Caco-2 (cell line): ENCODE results near the gene AGTPBP1. TPM values are rescaled to one million over a fixed set of nuclear protein-coding genes. Genes with fewer than 3 reads are reported as not detected.
"Not testable (repeated sequence)": the region's sequence is repeated elsewhere in the genome, so short reads cannot be mapped to it uniquely, and the experiment has no call there.

Experiments
- Bru-seq: library from RNA; stranded (reverse); fragments of 400-500 nt; gene quantifications from one replicate; lab custom pipeline; 2021; lab: Mats Ljungman, UMichigan
- BruChase-seq, 2 experiments: library from RNA; stranded (reverse); fragments of 400-500 nt; gene quantifications; one replicate each; lab custom pipeline; 2021; lab: Mats Ljungman, UMichigan
- BruUV-seq: library from RNA; stranded (reverse); fragments of 400-500 nt; replicated peaks from 2 replicates; lab custom pipeline; 2021; lab: Mats Ljungman, UMichigan
- CTCF ChIA-PET: fragments of 300-600 bp; sonication (Branson Sonifier 250); formaldehyde crosslinking; loops from one replicate; lab custom pipeline; 2022; ENCODE audit warnings: antibody characterized with exemption; lab: Charles Lee
- POLR2A ChIA-PET: fragments of 300-600 bp; sonication (Branson Sonifier 250); formaldehyde crosslinking; loops from one replicate; lab custom pipeline; 2022; ENCODE audit warnings: antibody characterized with exemption; lab: Charles Lee
- DNase-seq, 2 experiments: peaks; one replicate each; pipeline versions ENCODE4 v3.0.0 to v3.0.0-alpha.2; 2020 to 2022
- H3K27me3 ChIP-seq: replicated peaks from 2 replicates; pipeline ENCODE4 v1.6.0; 2011; ENCODE audit warnings: low read length; ENCODE audit not compliant: control insufficient read depth, insufficient read depth
- H3K36me3 ChIP-seq: 2 replicates; pipeline ENCODE4 v1.5.1; 2011; ENCODE audit warnings: low read length; ENCODE audit not compliant: control insufficient read depth, insufficient read depth
- H3K4me1 ChIP-seq: fragments of 250-450 bp; sonication (Bioruptor Pico); 2 replicates; pipeline ENCODE4 v1.5.1; 2020; ENCODE audit warnings: mild to moderate bottlenecking
- H3K4me3 ChIP-seq: 2 replicates; pipeline ENCODE4 v1.5.1; 2011; ENCODE audit warnings: low read depth, mild to moderate bottlenecking, control low read depth, low read length
- H3K9me3 ChIP-seq: fragments of 250-450 bp; sonication (Bioruptor Pico); 2 replicates; pipeline ENCODE4 v1.5.1; 2020; ENCODE audit warnings: mild to moderate bottlenecking, moderate library complexity
- H3K27ac Mint-ChIP-seq: one replicate; pipeline ENCODE4 v1.8.0; 2022; ENCODE audit warnings: mixed read lengths; ENCODE audit not compliant: unreplicated experiment
- H3K27me3 Mint-ChIP-seq: one replicate; pipeline ENCODE4 v1.8.0; 2022; ENCODE audit warnings: mixed read lengths; ENCODE audit not compliant: insufficient read depth, unreplicated experiment
- H3K36me3 Mint-ChIP-seq: one replicate; pipeline ENCODE4 v1.8.0; 2022; ENCODE audit warnings: mild to moderate bottlenecking, mixed read lengths; ENCODE audit not compliant: insufficient read depth, unreplicated experiment
- H3K4me1 Mint-ChIP-seq: one replicate; pipeline ENCODE4 v1.8.0; 2022; ENCODE audit warnings: low read depth, mixed read lengths; ENCODE audit not compliant: unreplicated experiment
- H3K4me3 Mint-ChIP-seq: one replicate; pipeline ENCODE4 v1.8.0; 2022; ENCODE audit warnings: mild to moderate bottlenecking, moderate library complexity, mixed read lengths; ENCODE audit not compliant: unreplicated experiment
- H3K9me3 Mint-ChIP-seq: one replicate; pipeline ENCODE4 v1.8.0; 2022; ENCODE audit warnings: mixed read lengths; ENCODE audit not compliant: unreplicated experiment
- intact Hi-C: fragments of 100-400 bp; cut with micrococcal nuclease; formaldehyde crosslinking; loops from one replicate; pipeline ENCODE4 v1.10.0; 2022; ENCODE audit not compliant: unreplicated experiment
- long read RNA-seq: library from polyadenylated mRNA; stranded (forward); transcript quantifications from one replicate; pipeline ENCODE4 v2.0.0, GENCODE V29; 2022
- total RNA-seq: library from RNA; stranded (reverse); gene quantifications from 2 replicates; pipeline ENCODE4 v1.2.3, GENCODE V29; 2022
- TF ChIP-seq, protein P1 (sequence below), 2 experiments: fragments of 200-600 bp in 1 of 2; IDR thresholded peaks; 1 replicate in 1 of 2; 2 replicates in 1 of 2; pipeline versions ENCODE4 v1.5.1 to v1.8.0; 2011 to 2022; ENCODE audit warnings: antibody characterized with exemption in 1 of 2, control low read depth in 1 of 2, inconsistent platforms in 1 of 2, low read depth in 1 of 2, low read length in 1 of 2, mild to moderate bottlenecking in 1 of 2, moderate library complexity in 1 of 2; ENCODE audit not compliant: insufficient read depth in 1 of 2, severe bottlenecking in 1 of 2, unreplicated experiment in 1 of 2

AGTPBP1 gene, protein sequence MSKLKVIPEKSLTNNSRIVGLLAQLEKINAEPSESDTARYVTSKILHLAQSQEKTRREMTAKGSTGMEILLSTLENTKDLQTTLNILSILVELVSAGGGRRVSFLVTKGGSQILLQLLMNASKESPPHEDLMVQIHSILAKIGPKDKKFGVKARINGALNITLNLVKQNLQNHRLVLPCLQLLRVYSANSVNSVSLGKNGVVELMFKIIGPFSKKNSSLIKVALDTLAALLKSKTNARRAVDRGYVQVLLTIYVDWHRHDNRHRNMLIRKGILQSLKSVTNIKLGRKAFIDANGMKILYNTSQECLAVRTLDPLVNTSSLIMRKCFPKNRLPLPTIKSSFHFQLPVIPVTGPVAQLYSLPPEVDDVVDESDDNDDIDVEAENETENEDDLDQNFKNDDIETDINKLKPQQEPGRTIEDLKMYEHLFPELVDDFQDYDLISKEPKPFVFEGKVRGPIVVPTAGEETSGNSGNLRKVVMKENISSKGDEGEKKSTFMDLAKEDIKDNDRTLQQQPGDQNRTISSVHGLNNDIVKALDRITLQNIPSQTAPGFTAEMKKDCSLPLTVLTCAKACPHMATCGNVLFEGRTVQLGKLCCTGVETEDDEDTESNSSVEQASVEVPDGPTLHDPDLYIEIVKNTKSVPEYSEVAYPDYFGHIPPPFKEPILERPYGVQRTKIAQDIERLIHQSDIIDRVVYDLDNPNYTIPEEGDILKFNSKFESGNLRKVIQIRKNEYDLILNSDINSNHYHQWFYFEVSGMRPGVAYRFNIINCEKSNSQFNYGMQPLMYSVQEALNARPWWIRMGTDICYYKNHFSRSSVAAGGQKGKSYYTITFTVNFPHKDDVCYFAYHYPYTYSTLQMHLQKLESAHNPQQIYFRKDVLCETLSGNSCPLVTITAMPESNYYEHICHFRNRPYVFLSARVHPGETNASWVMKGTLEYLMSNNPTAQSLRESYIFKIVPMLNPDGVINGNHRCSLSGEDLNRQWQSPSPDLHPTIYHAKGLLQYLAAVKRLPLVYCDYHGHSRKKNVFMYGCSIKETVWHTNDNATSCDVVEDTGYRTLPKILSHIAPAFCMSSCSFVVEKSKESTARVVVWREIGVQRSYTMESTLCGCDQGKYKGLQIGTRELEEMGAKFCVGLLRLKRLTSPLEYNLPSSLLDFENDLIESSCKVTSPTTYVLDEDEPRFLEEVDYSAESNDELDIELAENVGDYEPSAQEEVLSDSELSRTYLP
- total RNA-seq, result 10.9 and 14.0 TPM in 2 replicates
- Bru-seq, nascent RNA, result percentile 60 among the genes with signal in this experiment
- percentile 60 among the genes with signal in this experiment for BruChase-seq, experiment 1, labeled RNA remaining after a 2-hour chase
- percentile 56 among the genes with signal in this experiment for BruChase-seq, experiment 2, labeled RNA remaining after a 6-hour chase
- long read RNA-seq, full-length matches to known transcripts, result 6 of 18 reads
- long read RNA-seq, partial matches to known transcripts, result 4 of 18 reads
- long read RNA-seq, other reads (novel, unspliced or antisense), result 8 of 18 reads

DNA sequence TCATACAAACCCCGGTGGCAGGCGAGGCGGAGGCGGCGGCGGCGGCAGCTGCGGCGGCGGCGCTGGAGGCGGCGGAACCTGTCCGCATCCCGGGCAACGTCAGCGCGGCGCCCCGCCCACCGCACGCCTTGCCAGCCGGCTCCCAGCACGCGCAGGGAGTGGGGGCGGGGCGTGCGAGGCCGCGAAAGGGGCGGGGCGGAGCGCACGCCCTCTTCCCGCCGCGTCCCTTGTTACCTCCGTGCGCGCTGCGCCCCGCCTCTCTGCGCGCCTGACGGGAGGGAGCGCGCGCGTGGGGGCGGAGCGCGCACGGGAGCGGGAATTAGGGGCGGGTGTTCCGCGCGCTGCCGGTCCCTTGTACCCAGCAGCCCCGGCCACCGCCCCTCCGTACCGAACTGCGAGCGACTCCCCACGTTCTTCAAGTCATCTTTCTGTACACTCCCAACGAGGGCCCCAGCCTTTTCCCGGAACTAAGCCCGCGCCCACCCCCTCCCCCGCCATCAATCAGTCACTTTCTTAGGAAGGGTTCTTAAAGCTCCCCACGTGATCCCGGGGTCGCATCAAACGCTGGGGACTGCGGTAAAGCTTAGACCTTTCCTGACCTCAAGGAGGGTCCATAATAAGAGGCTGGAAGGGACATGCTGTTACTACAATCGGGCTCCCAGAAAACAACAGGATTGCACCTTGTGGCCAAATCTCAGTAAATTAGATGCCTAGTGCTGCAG lies at the start of gene AGTPBP1:
Gene AGTPBP1, minus strand, starts transcription at position 80 of the 722 bp plus-strand sequence. CDS start 29,421 bp downstream, outside the sequence.
- peak within 1 kb of the TSS; percentile 61 for H3K27ac Mint-ChIP-seq

DNA sequence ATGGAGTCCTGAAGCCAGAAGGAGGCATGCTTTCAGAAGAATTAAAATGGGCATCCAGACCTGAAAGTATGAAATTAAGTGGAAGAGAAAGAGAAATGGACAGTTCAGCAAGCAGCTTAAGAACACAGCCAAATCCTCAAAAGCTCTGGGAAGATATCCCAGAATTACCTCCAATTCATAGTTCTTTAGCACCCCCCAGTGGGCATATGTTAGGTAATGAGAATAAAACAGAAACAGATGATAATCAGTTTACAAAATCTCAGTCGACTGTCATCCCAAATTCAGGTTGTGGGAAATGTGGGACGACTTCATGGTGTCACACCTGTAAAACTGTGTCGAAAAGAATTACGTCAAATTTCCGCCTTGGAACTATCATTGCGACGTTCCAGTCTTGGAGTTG lies 44.4 kb upstream of the AGTPBP1 start:
- H3K4me3 Mint-ChIP-seq, POLR2A ChIA-PET, H3K27me3 Mint-ChIP-seq, CTCF ChIA-PET, H3K4me3 ChIP-seq, DNase-seq, H3K4me1 Mint-ChIP-seq, H3K4me1 ChIP-seq, BruUV-seq, H3K36me3 ChIP-seq, H3K27me3 ChIP-seq, H3K27ac Mint-ChIP-seq, H3K36me3 Mint-ChIP-seq, H3K9me3 Mint-ChIP-seq, H3K9me3 ChIP-seq: not testable (repeated sequence)
- intact Hi-C loops, result loop anchor here (2.0 kb wide), 1 partner anchor 87 kb away; no protein-coding TSS in a partner anchor

More for the DNA sequence above, at the start of gene AGTPBP1:
- no peaks in the 10 kb centered on the region for H3K9me3 ChIP-seq
- BruUV-seq, result no TSS peak
- no peaks in the 10 kb centered on the region for H3K27me3 Mint-ChIP-seq
- TF ChIP-seq, protein P1, sequence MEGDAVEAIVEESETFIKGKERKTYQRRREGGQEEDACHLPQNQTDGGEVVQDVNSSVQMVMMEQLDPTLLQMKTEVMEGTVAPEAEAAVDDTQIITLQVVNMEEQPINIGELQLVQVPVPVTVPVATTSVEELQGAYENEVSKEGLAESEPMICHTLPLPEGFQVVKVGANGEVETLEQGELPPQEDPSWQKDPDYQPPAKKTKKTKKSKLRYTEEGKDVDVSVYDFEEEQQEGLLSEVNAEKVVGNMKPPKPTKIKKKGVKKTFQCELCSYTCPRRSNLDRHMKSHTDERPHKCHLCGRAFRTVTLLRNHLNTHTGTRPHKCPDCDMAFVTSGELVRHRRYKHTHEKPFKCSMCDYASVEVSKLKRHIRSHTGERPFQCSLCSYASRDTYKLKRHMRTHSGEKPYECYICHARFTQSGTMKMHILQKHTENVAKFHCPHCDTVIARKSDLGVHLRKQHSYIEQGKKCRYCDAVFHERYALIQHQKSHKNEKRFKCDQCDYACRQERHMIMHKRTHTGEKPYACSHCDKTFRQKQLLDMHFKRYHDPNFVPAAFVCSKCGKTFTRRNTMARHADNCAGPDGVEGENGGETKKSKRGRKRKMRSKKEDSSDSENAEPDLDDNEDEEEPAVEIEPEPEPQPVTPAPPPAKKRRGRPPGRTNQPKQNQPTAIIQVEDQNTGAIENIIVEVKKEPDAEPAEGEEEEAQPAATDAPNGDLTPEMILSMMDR (IDR thresholded peaks at IDR 0.05; ENCODE audit: insufficient read depth in 1 of 2, low read depth in 1 of 2, low read length in 1 of 2, severe bottlenecking in 1 of 2, unreplicated experiment in 1 of 2), result no peak
- intact Hi-C loops, result no loop called here
- H3K4me3 Mint-ChIP-seq, result peak within 1 kb of the TSS; percentile 78
- ChIA-PET CTCF (no interaction called here), POLR2A (no interaction called here)
- peaks cover 8% of the 10 kb centered on the region for H3K4me1 Mint-ChIP-seq
- no peaks in the 10 kb centered on the region for H3K27me3 ChIP-seq
- peak within 1 kb of the TSS; percentile 67 for H3K4me3 ChIP-seq
- H3K9me3 Mint-ChIP-seq, result no peaks in the 10 kb centered on the region
- no peaks in the 10 kb centered on the region for H3K36me3 Mint-ChIP-seq
- peaks cover 4% of the 10 kb centered on the region; the same call in 1 of the 2 replicates for H3K4me1 ChIP-seq
- H3K36me3 ChIP-seq, result no peaks in the 10 kb centered on the region
- peak; percentile 87 to 91 for DNase-seq

DNA sequence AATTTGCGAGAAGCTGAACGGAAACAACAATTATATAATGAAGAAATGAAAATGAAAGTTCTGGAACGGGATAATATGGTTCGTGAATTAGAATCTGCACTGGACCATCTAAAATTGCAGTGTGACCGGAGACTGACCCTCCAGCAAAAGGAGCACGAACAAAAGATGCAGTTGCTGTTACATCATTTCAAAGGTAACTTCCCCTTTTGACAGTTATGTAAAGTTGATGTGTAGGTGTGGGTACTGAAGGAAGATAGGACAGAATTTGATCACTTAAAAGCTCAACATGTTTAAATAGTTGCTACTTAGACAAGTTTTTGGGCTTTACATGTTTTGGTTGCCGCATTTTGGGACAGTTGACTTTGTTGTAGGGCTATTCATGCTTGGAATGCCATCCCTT lies 32.1 kb upstream of the AGTPBP1 start:
- H3K27ac Mint-ChIP-seq, H3K4me1 Mint-ChIP-seq, intact Hi-C loops, H3K36me3 Mint-ChIP-seq, DNase-seq, CTCF ChIA-PET, H3K9me3 ChIP-seq, H3K4me1 ChIP-seq, H3K27me3 ChIP-seq, BruUV-seq, H3K27me3 Mint-ChIP-seq, H3K4me3 Mint-ChIP-seq, H3K36me3 ChIP-seq, POLR2A ChIA-PET, H3K9me3 Mint-ChIP-seq, H3K4me3 ChIP-seq: not testable (repeated sequence)

DNA sequence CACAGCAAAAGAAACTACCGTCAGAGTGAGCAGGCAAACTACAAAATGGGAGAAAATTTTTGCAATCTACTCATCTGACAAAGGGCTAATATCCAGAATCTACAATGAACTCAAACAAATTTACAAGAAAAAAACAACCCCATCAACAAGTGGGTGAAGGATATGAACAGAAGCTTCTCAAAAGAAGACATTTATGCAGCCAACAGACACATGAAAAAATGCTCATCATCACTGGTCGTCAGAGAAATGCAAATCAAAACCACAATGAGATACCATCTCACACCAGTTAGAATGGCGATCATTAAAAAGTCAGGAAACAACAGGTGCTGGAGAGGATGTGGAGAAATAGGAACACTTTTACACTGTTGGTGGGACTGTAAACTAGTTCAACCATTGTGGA lies 20.0 kb upstream of the AGTPBP1 start:
- H3K4me1 Mint-ChIP-seq, DNase-seq, POLR2A ChIA-PET, H3K4me1 ChIP-seq, H3K27me3 ChIP-seq, CTCF ChIA-PET, H3K9me3 Mint-ChIP-seq, intact Hi-C loops, BruUV-seq, H3K36me3 Mint-ChIP-seq, H3K27me3 Mint-ChIP-seq, H3K36me3 ChIP-seq, H3K4me3 Mint-ChIP-seq, H3K4me3 ChIP-seq, H3K27ac Mint-ChIP-seq, H3K9me3 ChIP-seq: not testable (repeated sequence)

DNA sequence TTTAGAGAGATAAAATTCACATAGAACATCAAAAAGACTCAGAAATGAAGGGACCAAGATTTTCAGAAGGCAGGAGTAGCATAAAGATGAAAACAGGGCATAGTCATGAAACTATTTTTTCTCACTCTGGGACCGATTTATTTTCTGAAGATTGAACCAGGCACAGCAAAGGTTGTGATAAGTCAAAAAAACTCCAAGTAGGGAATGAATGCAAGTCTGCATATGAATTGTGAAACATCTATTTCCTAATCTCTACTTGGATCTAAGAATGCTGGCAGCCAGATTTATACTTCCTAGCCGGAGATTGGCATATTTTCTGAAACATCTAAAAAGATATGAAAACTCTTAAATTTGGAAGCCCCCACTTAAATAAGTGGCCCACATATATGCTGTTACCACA lies 16.0 kb upstream of the AGTPBP1 start:
- H3K27me3 Mint-ChIP-seq, POLR2A ChIA-PET, intact Hi-C loops: not testable (repeated sequence)

More for the DNA sequence above, 16.0 kb upstream of the AGTPBP1 start:
- H3K27me3 ChIP-seq, H3K9me3 ChIP-seq, BruUV-seq, H3K4me3 Mint-ChIP-seq, H3K9me3 Mint-ChIP-seq, CTCF ChIA-PET, H3K36me3 Mint-ChIP-seq, H3K27ac Mint-ChIP-seq, H3K4me3 ChIP-seq, H3K4me1 Mint-ChIP-seq, H3K36me3 ChIP-seq, DNase-seq, H3K4me1 ChIP-seq: not testable (repeated sequence)
